HG03439 (cell line): ENCODE data around the gene RASIP1.

Experiments used
- ATAC-seq: cut with Tn5 transposase; IDR thresholded peaks from one replicate; pipeline ENCODE4 v1.9.1; 2021; ENCODE audit warnings: mild to moderate bottlenecking, moderate library complexity; ENCODE audit not compliant: unreplicated experiment

Gene RASIP1

DNA sequence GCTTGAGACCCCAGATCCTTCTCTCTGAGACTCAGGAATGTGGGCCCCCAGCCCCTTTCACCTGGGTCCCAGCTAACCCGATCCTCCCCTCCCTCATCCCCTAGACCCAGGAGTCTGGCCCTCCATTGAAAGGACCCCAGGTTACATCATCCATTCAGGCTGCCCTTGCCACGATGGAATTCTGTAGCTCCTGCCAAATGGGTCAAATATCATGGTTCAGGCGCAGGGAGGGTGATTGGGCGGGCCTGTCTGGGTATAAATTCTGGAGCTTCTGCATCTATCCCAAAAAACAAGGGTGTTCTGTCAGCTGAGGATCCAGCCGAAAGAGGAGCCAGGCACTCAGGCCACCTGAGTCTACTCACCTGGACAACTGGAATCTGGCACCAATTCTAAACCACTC, 15.4 kb upstream of the RASIP1 start:
- no peak for ATAC-seq

DNA sequence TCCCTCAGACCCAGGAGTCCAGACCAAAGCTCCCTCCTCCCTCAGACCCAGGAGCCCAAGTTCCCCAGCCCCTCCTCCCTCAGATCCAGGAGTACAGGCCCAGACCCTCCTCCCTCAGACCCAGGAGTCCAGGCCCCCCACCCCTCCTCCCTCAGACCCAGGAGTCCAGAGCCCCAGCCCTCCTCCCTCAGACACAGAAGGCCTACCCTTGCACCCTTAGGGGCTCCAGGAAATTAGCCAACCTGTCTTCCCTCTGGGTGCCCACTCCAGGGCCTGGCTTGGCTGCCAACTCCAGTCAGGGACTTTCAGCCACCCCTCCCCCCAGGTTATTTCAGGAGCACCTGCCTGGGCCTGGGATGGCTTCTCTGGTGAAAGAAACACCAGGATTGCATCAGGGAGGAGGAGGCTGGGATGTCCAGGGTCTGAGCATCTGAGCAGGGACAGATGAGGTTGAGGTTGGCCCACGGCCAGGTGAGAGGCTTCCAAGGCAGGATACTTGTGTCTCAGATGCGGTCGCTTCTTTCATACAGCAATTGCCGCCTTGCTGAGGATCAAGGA, 14.8 kb upstream of the RASIP1 start, which contains the start of gene FGF21:
Gene FGF21 (plus strand): TSS at position 441 of the 558 bp plus-strand sequence. CDS start 713 bp downstream, outside the sequence.
- no peak for ATAC-seq

DNA sequence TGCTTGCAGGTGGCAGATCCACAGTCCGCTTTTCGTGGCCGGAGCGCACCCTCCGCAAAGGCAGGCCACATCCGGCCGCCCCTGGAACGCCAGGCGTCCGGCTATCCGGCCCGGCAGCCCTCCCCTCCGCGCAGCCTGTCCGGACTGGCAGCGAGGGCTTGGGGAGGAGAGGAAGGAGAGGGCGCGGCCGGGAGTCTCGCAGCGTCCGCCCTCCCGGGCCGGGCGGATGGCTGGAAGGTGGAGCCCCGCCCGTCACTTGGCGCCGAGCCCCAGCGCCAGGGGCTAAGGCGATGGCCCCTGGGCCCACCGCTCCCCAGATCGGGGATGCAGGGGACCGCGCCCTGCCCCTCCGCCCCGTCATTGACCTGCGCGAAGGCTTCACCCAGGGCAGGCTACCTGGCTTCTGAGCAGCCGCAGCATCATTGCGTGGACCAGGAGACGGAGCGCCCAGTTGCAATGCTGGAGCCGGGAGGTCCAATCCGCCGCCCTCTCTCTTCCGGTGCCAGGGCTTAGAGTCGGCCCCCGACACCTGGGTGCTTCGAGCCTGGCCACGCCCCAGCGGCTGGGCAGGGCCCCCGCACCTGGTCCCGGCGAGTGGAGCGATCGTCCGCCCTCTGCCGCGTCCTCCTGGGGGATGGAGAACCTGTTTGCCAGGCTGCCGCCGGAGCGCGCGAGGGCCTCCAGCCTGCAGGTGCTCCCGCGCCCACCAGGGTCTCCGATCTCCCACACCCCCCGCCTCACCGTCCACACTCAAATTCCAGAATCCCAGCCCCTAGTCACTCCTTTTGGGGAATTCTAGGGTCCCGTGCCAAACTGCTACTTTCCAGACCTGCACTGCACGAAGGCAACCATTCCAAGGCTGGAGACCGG, 12.3 kb upstream of the RASIP1 start, which contains the start of gene FUT1:
Gene FUT1 (minus strand): TSS at position 146 of the 870 bp plus-strand sequence. CDS start 1,360 bp downstream, outside the sequence.
- ATAC-seq = no peak

DNA sequence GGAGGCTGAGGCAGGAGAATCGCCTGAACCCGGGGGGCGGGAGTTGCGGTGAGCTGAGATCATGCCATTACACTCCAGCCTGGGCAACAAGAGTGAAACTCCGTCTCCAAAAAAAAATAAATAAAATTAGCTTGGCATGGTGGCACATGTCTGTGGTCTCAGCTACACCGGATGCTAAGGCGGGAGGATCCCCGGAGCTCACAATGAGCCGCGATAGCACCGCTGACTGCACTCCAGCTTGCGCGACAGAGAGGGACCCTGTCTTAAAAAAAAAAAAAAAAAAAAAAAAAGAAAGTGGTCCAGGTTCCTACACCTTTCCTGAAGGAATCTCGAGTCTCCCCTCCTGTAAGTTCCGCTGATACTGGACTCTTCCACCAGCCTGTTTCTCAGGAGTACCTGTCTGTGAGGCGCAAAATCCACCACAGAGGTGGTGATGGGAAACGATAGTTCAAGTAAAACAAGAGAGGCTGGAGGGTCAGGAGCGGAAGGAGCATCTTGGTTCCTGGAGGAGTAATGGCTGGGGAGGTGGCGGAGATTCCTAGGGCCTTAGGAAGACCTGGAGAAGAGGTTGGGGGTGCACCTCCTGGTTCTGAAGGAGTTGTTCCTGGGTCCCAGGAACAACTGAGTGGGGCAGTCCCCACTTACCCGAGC, 11.6 kb upstream of the RASIP1 start:
- ATAC-seq = no peak

DNA sequence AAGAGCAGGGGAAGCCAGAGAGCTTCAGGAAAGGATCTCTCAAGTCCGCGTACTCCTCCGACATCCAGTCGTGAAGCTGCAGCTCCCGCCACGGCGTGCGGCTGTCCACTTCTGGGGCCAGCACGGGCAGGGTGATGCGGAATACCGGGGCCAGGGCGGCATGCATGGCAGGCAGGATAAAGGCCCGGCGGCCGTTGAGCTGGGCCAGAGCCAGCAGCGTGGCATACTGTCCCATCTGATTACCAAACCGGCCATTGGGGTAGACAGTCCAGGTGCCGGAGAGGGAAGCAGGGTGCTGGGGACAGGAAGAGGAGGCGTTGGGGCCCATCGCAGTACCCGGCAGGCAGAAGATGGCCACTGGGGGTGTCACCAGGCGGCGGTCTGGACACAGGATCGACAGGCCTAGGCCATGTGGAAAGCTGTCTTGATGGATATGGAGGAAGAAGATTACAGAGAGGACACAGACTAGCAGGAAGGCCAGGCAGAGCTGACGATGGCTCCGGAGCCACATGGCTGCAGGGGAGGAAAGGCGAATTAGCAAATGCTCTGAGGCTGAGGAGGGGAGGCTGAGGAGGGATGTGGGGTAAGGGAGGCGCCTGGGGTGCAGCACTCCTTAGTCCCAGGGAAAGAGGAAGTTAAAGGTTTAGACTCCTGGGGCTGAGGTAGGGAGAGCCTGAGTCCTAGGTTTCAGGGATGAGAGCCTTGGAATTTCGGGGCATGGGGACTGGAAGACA, 10.5 kb upstream of the RASIP1 start:
- ATAC-seq = no peak

DNA sequence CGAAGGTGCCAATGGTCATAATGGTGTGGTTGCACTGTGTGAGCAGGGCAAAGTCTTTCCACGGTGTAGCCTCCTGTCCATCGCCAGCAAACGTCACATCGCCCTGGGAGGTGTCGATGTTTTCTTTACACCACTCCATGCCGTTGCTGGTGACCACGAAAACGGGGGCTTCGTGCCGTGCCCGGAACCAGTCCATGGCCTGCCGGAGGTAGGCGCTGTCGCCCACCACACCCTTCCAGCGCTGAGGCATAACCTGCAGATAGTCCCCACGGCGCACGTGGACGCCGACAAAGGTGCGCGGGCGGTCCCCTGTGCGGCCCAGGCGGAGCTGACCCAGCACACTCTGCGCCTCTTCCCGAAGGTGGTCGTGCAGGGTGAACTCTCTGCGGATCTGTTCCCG, 9.9 kb upstream of the RASIP1 start:
- ATAC-seq = no peak

DNA sequence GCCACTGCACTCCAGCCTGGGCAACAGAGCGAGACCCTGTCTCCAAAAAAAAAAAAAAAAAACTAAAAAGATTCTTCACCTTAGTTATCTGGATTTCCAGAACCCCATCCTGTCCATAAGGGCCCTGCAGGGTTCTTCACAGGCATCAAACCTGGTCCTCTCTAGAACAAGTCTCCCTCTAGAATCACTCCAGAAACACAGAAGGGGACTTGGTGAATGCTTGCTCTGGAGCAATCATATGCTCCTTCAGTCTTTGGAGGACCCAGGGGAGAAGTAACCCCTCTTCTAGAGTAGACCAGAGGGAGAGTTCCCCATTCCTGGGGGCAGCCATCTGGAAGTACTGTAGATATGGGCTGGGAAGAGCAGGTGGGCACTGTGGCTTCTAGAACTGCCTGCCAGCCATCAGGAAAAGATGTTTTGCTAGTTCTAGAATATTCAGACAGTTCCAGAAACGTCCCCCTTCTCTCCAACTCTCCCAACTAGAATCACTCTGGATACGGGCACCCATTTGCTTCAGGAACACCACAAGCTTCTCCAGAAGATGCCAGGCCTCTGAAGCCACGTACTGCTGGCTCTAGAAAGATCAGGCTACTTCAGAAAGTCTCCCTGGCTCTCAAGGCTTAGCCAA, 9.3 kb upstream of the RASIP1 start:
- no peak for ATAC-seq

DNA sequence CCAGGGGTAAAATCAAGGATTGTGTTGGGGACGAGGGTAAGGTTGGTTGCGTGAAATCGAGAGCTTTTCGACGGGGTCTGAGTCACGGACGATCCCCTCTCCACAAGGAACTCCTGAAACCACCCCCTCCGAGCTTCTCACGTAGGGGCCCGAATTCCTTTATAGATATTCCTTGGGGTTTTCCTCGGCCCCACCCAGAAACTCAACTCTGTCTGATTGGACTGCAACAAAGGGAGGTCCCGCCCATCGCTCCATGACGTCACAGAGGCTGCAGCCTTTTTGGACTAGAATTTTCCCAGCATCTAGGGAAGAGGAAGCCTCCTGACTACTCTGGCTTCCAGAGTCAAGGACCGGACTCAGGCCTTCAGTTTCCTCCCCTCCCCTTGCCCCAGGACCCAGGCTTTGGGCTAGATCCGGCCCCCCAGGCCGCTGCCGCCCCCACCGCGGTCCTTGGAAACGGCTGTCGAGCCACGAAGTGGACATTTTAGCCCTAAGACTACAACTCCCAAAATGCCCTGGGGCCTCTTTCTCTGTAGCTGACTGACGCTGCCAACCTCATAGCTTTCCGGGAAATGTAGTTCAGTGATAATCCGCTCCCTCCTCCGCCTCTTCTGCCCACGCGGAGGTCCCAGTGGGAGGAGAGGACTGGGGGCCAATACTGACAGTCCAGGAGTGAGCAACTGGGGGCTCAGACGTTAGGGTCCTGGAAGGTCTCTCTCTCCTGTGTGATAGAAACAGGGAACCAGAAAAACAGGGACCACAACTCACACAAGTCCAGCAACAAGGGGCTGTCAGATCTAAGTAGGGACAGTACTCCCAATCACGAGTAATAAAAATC, 6.5 kb upstream of the RASIP1 start, which contains the start of gene IZUMO1:
Gene IZUMO1 (minus strand): TSS at position 172 of the 838 bp plus-strand sequence. CDS start 1,050 bp downstream, outside the sequence.
- ATAC-seq = no peak

DNA sequence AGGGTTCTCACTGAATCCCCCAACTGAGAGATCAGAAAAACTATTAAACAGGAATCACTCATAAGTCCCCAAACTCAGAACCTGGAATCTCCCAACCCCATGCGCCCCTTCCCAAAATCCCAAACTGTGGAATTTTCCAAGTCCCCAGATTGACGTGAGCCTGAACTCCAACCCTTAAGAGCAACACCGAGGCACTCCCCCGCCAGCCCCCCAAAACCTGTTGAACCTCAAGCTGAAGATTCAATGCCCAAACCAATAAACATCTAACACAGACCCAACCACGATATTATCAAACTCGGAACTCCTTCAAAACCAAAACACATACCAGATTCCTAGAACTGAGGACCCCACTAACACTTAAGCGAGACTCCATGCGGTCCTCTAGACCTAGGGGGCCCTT, 5.7 kb upstream of the RASIP1 start:
- ATAC-seq = no peak

DNA sequence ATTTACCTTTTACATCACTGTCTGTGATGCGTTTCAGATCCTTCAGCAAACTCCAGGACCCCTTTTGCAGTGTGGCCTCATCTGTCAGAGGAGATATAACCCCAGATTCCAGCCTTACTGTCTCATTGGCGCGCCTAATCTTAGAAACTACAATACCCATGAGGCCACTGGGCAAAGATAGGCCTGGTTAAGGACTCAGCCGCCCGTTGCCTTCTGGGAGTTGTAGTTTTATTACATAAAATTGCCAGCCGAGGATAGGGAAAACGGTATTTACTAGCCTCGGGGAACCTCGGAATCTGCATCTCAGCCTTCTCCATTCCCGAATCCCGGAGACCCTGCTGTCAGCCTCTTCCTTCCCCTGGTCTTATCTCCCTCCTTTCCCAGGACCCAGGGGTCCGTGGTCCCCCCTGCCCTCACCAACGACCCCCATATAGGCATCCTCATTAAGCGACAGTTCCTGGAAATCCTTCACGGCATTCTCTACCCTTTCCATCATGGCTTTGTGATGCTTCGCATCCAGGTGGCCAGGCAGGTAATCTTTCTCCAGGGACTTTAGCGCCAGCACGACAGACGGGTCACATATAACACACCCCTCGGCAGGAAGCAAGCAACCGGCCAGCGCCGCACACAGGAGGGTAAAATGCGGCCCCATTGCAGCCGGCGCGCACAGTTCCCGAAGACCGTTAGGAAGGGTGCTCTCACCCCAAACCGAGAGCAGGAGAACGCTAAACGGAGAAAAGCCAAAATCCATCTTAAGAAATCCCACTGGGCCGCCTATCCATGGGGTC, 5.0 kb upstream of the RASIP1 start:
- no peak for ATAC-seq

DNA sequence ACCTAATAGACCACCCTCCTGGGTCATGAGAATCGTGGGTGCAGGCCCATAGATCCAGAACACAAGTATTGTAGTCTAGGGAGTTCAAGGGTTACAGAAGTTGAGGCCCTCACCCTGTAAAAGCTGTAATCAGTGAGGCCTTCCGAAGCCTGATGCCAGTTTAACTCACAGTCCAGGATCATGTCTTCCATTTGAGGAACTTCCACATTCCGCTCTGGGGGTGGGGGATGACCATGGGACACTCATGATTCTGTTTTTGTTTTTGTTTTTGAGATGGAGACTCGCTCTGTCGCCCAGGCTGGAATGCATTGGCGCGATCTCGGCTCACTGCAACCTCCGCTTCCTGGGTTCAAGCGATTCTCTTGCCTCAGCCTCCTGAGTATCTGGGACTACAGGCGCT, 1.7 kb upstream of the RASIP1 start:
- ATAC-seq = no peak

DNA sequence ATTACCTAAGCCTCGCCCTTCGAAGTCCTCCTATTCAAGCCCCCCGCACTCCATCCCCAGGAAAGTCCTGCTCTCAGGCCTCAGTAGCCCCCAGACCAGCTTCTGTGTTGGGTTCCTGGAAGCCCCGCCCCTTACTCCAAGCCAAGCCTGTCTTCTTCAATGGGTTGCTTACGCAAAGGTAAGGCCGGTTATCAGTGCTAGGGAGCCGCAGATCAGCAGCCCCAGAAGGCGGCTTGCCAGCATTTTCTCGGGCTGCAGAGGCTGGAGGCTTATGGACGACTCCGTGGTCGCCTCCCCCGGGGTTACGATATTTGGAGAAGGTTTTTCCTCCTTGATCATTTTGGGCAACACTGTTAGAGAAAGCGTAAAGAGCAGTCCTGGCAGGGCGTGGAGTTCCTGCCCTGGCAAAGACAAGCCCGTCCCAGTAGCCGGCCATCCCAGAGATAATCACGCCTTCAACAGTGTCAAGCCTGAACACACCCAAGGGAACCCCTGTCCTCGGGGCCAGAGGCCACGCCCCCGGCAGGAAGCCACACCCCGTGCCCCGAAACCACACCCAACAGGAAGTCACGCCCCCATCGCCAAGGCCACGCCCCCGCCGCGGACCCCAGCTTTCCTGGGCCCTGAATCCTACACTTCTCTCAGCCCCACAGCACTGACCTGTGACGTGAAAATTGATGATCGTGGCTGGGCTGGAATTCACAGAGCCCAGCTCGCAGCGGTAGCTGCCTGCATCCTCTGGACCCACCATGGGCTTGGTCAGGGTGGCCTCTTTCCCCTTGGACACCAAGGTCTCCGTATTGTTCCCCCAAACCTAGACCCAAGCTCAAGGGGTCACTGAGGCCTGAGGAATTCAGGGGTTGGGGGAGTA, 954 bp upstream of the RASIP1 start:
- no peak for ATAC-seq

DNA sequence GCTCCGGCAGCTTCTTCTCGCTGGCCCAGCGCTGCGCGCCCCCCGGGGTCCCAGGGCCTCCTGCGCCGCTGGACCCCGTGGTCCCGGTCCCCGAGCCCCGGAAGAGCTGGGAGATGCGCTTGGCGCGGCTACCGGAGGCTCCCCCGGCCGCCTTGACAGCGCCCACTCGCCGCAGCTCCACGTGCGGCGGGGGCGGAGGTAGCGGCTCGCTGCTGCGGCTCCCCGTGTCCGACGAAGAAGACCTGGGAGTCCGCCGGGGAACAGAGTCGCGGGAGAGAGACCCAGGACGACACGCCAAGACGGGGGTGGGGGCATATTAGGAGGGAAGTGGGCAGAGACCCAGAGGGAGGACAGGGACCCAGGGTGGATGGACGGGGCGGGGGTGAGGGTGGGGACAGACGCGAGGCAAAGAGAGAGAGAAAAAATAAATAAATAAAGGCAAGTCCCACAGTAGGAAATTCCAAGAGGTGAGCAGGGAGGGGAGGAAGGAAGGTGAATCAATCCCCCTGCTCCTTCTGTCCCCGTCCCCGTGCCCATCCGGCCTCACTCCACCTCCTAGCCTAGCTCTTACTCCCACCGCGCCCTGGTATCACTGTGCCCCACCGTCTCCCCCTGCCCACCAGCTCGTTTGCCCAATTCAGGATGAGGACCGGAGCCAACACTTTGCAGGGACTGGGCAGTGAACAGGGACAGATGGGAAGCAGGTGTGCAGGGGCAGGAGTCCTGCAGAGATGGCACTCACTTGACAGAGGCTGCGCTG, 826 bp downstream of the RASIP1 start:
- no peak for ATAC-seq

DNA sequence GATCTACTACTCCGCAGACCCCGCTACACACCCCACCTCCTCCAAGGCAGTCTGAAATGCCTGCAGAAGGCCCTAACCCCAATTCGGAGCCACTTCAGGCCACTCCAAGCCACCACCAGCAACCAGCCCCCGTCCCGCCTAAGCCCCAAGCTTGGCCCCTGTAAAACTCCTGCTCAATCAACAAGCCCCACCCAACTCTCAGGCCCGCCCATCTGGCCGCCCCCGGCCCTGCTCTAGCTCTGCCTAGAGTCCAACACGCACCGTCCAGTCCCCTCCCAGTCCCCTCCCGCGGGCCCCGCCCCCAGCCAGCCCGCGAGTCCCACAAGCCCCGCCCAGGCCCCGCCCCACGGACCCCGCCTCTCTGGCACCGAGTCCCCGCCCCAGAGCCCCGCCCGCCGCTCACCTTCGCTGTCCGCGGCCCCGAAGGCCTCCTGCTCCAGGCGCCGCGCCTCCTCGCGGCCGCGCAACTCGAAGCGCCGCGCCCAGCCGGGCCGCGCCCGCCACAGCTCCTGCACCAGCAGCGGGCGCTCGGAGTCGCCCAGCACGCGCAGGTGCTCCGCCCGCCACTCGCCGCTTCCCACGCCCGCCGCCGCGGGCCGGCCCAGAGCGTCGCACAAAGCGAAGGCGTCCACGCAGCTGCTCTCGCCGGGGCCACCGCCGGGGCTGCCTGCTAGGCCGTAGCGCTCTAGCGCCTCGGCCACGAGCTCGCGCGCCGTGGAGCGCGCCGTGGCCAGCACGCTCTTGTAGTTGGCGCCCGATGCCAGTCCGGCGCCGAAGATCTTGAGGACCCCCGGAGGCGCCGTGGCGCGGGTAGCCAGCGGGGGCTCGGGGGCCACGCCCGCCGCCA, 1.6 kb downstream of the RASIP1 start:
- peak; percentile 82 for ATAC-seq

DNA sequence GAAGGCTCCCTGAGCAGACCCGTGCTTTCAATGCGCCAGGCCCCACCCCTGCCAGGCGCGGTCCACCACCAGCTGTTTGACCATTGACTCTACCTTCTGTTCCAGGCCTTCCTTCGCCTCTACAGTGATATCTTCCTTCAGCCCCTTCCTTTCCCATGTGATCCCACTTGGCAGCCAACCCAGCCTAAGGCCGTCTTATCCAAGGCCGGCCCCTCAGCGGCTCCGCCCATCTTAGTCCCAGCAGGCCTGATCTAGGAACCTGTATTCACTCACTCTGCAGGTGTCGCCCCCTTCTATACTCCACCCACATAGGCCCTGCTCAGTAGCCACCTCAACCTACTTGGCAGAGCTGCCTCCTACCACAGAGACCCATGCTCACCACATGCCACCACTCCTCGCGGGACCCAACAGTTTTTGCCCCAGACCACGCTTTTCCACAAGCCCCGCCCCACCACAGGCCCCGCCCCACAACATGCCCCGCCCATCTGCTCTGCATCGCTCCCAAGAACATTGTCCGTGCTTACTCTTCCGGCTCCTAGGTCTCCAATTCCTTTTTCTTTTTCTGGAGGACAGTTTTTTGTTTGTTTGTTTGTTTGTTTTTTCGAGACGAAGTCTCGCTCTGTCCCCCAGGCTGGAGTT, 2.9 kb downstream of the RASIP1 start:
- no peak for ATAC-seq
